Activated T-cell treated with anti-CD3 and anti-CD28 coated beads, Interleukin-2, amount 50 U/mL, for 4 hours (primary cell): ENCODE data around the gene SLC6A16. TPM values are rescaled to one million over a fixed set of nuclear protein-coding genes. Genes with fewer than 3 reads are reported as not detected.
"Not testable (repeated sequence)": the region's sequence is repeated elsewhere in the genome, so short reads cannot be mapped to it uniquely, and the experiment has no call there.

Source experiments
- ATAC-seq, 2 donors: fragments of 200-7000 bp; cut with Tn5 transposase; one replicate each; pipeline ENCODE4 v1.10.0; 2021
- DNase-seq: peaks from one replicate; pipeline ENCODE4 v3.0.0-alpha.2; 2020
- H3K27me3 Mint-ChIP-seq: one replicate; pipeline ENCODE4 v1.8.0; 2021; ENCODE audit warnings: low read depth, mixed read lengths
- H3K36me3 Mint-ChIP-seq: one replicate; pipeline ENCODE4 v1.8.0; 2022; ENCODE audit warnings: mixed read lengths; ENCODE audit not compliant: insufficient read depth
- H3K4me1 Mint-ChIP-seq: one replicate; pipeline ENCODE4 v1.8.0; 2021; ENCODE audit warnings: low read depth, mixed read lengths
- H3K4me3 Mint-ChIP-seq: one replicate; pipeline ENCODE4 v1.8.0; 2021; ENCODE audit warnings: mild to moderate bottlenecking, moderate library complexity, mixed read lengths
- H3K9me3 Mint-ChIP-seq: one replicate; pipeline ENCODE4 v1.8.0; 2021; ENCODE audit warnings: mixed read lengths
- total RNA-seq, 3 donors: library from RNA; stranded (reverse); gene quantifications; one replicate each; pipeline ENCODE4 v1.2.1, GENCODE V29; 2021

The SLC6A16 gene
- total RNA-seq, 3 donors from 2014 or later = 0.20 to 0.92 (median 0.29) TPM

DNA sequence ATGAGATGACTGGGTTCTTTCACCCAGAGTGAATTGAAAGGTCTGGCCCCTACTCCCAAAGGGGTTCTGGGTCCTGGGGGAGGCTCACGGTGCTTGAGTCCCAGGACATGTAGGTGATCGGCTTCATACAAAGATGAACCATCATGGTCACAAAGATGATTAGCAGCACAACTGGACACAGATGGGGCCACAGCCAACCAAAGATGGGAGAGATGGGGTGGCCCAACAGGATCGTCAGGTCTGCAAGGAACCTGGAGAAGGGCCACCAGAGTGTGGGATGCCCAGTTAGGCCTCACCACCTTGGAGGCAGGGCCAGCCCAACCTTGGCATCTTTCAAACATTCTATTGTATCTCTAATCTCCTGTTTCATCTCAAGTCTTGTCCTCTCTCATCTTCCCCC is 34.5 kb downstream of the SLC6A16 start:
- H3K36me3 Mint-ChIP-seq = peaks cover 3% of the 10 kb centered on the region
- ATAC-seq (no peak), DNase-seq (no peak)
- H3K4me3 Mint-ChIP-seq = no peak overlapping the region
- H3K9me3 Mint-ChIP-seq = no peaks in the 10 kb centered on the region
- no peaks in the 10 kb centered on the region for H3K4me1 Mint-ChIP-seq
- no peaks in the 10 kb centered on the region for H3K27me3 Mint-ChIP-seq

DNA sequence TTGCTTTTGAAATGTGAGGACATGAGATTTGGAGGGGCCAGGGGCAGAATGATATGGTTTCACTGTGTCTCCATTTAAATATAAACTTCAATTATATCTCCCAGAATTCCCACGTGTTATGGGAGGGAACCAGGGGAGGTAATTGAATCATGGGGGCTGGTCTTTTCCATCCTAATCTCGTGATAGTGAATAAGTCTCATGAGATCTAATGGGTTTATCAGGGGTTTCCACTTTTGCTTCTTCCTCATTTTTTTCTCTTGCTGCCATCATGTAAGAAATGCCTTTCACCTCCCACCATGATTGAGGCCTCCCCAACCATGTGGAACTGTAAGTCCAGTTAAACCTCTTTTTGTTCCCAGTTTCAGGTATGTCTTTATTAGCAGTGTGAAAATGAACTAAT is 35.7 kb downstream of the SLC6A16 start:
- H3K36me3 Mint-ChIP-seq, ATAC-seq, H3K4me3 Mint-ChIP-seq, DNase-seq, H3K4me1 Mint-ChIP-seq, H3K9me3 Mint-ChIP-seq, H3K27me3 Mint-ChIP-seq: not testable (repeated sequence)

DNA sequence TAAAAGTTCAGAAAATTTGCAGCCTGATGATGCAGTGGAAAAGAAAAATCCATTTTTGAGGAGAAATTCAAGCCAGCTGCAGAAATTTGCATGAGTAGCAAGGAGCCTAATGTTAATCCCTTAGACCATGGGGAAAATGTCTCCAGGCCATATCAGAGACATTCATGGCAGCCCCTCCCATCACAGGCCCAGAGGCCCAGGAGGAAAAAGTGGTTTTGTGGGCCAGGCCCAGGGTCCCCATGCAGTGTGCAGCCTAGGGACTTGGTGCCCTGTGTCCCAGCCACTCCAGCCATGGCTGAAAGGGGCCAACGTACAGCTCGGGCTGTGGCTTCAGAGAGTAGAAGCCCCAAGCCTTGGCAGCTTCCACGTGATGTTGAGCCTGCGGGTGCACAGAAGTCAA is 36.8 kb downstream of the SLC6A16 start:
- not testable (repeated sequence) for H3K4me1 Mint-ChIP-seq

DNA sequence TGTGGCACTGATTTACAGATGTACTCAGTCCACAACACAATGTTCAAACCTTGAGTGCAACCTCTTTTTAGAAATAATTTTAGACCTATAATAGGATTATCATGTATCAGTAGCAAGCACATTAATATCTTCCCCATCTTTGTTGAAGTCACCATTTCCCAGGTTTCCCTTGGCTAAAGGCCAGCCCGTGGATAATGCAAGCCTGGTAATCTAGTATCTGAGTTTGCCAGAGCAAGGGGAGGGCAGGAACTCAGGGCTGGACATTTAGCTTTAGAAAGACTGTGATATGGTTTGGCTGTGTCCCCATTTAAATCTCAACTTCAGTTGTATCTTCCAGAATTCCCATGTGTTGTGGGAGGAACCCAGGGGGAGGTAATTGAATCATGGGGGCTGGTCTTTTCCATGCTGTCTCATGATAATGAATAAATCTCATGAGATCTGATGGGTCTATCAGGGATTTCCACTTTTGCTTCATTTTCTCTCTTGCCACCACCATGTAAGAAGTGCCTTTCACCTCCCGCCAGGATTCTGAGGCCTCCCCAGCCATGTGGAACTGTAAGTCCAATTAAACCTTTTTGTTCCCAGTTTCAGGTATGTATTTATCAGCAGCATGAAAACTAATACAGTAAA is 37.7 kb downstream of the SLC6A16 start:
- Mint-ChIP-seq H3K36me3 (no peaks in the 10 kb centered on the region), H3K4me3 (no peak overlapping the region), H3K9me3 (no peaks in the 10 kb centered on the region), H3K4me1 (no peaks in the 10 kb centered on the region), H3K27me3 (peaks cover 3% of the 10 kb centered on the region)
- DNase-seq (no peak), ATAC-seq (no peak)

More for the DNA sequence above, 36.8 kb downstream of the SLC6A16 start:
- not testable (repeated sequence) for DNase-seq, ATAC-seq, H3K27me3 Mint-ChIP-seq, H3K36me3 Mint-ChIP-seq, H3K4me3 Mint-ChIP-seq, H3K9me3 Mint-ChIP-seq

DNA sequence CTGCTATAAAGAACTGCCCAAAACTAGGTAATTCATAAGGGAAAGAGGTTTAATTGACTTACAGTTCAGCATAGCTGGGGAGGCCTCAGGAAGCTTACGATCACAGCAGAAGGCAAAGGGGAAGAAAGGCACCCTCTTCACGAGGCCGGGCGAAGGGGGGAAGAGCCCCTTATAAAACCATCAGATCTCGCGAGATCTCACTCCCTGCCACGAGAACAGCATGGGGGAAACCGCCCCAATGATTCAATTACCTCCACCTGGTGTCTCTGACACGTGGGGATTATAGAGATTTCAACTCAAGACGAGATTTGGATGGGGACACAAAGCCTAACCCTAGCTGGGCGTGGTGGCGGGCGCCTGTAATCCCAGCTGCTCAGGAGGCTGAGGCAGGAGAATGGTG is 42.8 kb downstream of the SLC6A16 start:
- Mint-ChIP-seq H3K27me3 (peaks cover 18% of the 10 kb centered on the region), H3K36me3 (no peaks in the 10 kb centered on the region), H3K9me3 (no peaks in the 10 kb centered on the region), H3K4me1 (no peaks in the 10 kb centered on the region), H3K4me3 (no peak overlapping the region)
- ATAC-seq = no peak
- no peak for DNase-seq

DNA sequence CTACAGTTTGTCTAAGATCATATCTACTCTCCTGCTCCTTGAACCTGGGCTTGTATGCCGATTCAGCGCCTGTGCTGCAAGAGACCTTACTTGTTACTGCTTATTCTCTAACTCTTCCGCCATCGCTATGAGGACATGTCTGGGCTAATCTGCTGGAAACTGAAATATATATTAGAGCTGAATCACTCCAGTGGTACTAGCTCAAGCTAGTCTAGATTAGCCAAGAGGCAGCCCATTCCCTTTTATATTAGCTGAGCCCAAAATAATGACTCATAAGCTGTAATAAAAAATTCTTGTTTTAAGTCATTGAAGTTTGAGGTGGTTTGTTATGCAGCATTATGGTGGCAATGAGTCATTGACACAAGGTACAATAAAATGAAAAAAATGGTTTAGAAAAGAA is 52.8 kb downstream of the SLC6A16 start:
- no peaks in the 10 kb centered on the region for H3K36me3 Mint-ChIP-seq
- peaks cover 3% of the 10 kb centered on the region for H3K4me1 Mint-ChIP-seq
- peaks cover 11% of the 10 kb centered on the region for H3K27me3 Mint-ChIP-seq
- peak; percentile 62 to 81 for ATAC-seq
- no peak overlapping the region for H3K4me3 Mint-ChIP-seq
- DNase-seq = no peak
- peaks cover 8% of the 10 kb centered on the region for H3K9me3 Mint-ChIP-seq

DNA sequence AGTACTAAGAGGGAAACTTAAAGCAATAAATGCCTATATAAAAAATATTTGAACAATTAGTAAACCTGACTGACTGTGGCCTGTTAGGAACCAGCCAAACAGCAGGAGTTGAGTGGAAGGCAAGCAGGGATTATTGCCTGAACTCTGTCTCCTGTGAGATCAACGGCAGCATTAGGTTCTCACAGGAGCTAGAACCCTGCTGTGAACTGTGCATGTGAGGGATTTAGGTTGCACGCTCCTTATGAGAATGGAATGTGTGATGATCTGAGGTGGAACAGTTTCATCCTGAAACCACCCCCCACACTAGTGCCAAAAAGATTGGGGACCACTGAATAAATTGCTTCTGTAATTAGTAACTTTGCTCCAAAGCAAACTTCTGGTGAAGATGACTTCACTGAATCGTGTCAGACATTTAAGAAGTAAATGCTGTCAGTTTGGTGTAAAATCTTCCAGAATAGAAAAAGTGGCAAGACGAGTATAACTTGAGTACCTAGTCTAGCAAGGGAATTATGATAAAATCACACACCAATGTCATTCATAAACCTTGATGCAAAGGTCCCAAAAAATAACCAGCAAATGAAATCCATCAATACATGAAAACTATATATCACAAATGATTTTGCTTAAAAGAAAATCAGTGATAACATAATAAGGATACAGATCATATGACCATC is 53.8 kb downstream of the SLC6A16 start:
- Mint-ChIP-seq H3K27me3 (peaks cover 11% of the 10 kb centered on the region), H3K4me3 (no peak overlapping the region), H3K4me1 (peaks cover 3% of the 10 kb centered on the region), H3K36me3 (no peaks in the 10 kb centered on the region), H3K9me3 (peaks cover 13% of the 10 kb centered on the region)
- DNase-seq (no peak), ATAC-seq (no peak)

DNA sequence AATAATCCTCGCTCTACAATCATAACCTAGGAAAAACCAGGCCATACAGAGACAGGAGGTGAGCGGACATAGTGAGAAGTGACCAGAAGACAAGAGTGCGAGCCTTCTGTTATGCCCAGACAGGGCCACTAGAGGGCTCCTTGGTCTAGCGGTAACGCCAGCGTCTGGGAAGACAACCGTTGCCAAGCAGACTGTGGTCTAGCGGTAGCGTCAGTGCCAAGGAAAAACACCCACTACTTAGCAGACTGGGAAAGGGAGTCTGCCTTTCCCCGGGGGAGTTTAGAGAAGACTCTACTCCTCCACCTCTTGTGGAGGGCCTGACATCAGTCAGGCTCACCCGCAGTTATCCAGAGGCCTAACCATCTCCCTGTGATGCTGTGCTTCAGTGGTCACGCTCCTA is 58.6 kb downstream of the SLC6A16 start:
- not testable (repeated sequence) for ATAC-seq, H3K36me3 Mint-ChIP-seq, H3K4me1 Mint-ChIP-seq, H3K27me3 Mint-ChIP-seq, H3K4me3 Mint-ChIP-seq
- peak; percentile 14 for DNase-seq
- H3K9me3 Mint-ChIP-seq = peaks cover 18% of the 10 kb centered on the region

DNA sequence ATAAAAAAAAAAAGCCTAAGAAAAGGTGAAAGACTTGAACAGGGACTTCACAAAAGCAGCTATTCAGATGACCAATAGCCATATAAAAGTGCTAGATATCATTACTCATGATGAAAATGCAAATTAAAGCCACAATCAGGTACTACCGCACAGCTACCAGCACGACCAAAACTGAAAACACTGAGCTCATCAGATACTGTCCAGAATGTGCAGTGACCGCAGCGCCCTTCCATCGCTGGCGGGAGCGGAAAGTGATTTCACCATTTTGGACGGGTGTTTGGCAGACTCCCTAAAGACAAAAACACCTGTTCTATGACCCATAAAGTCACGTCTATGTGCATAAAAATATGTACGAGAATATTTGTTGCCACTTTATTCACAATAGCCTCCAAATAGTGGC is 60.7 kb downstream of the SLC6A16 start:
- H3K9me3 Mint-ChIP-seq = peaks cover 13% of the 10 kb centered on the region
- no peak for DNase-seq
- no peaks in the 10 kb centered on the region for H3K4me1 Mint-ChIP-seq
- no peak for ATAC-seq
- H3K36me3 Mint-ChIP-seq = peaks cover 2% of the 10 kb centered on the region
- peaks cover 17% of the 10 kb centered on the region for H3K27me3 Mint-ChIP-seq
- H3K4me3 Mint-ChIP-seq = no peak overlapping the region

DNA sequence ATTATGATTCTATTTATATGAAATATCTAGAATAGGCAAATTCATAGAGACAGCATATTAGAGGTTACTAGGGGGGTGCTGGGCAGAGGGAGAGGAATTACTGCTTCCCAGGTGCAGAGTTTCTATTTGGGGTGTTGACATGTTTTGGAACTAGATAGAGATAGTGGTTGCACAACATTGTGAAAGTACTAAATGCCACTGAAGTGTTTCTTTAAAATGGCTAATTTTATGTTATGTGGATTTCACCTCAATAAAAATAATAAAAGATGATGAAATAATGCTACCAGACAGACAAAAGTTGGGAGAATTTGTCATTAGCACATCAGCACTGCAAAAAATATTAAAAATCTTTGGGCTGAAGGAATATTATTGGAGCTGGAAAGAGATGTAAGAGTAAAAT is 63.4 kb downstream of the SLC6A16 start:
- Mint-ChIP-seq H3K27me3 (peaks cover 28% of the 10 kb centered on the region), H3K4me1 (no peaks in the 10 kb centered on the region), H3K36me3 (peaks cover 5% of the 10 kb centered on the region), H3K9me3 (peaks cover 20% of the 10 kb centered on the region), H3K4me3 (no peak overlapping the region)
- ATAC-seq (no peak), DNase-seq (no peak)

DNA sequence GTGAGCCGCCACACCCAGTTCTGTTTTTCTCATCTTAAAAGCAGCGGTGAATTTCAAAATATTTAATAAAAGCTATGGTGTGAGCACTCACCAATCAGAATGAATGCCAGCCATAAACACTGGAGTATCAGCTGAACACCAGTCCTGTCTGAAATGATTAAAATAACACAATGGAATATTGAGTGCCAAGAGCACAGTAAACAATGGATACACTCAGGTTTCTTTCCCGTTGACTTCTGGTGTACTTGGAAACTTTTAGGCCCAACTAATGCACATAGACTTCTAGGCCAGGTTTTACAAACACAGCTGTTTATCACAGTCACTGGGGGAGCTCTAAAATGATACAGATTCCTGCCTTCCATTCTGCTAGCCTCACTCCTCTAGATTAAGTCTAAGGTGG is 68.3 kb downstream of the SLC6A16 start:
- no peaks in the 10 kb centered on the region for H3K4me1 Mint-ChIP-seq
- no peak overlapping the region for H3K4me3 Mint-ChIP-seq

DNA sequence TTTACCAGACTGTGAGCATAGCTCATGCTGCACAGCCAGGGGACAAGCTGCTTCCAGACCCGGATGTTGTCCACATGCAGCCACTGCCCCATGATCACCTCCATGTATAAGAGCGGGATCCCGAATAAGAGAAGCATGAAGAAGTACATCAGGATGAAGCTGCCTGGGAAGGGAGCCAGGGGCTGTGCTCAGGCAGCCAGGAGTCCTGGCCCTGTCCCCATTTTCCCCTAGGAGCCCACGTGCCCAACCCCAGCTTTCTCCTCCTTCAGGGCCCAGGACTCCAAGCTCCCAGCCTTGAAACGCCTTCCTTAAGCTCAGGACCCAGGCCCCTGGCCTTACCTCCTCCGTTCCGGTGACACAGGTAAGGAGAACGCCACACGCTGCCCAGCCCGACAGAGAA is 69.3 kb downstream of the SLC6A16 start:
- Mint-ChIP-seq H3K36me3 (peaks cover 5% of the 10 kb centered on the region), H3K27me3 (peaks cover 52% of the 10 kb centered on the region), H3K4me3 (no peak overlapping the region), H3K4me1 (no peaks in the 10 kb centered on the region), H3K9me3 (peaks cover 15% of the 10 kb centered on the region)
- no peak for ATAC-seq
- DNase-seq = no peak

More for the DNA sequence above, 68.3 kb downstream of the SLC6A16 start:
- Mint-ChIP-seq H3K9me3 (peaks cover 15% of the 10 kb centered on the region), H3K27me3 (peaks cover 51% of the 10 kb centered on the region), H3K36me3 (peaks cover 5% of the 10 kb centered on the region)
- DNase-seq = no peak
- no peak for ATAC-seq

DNA sequence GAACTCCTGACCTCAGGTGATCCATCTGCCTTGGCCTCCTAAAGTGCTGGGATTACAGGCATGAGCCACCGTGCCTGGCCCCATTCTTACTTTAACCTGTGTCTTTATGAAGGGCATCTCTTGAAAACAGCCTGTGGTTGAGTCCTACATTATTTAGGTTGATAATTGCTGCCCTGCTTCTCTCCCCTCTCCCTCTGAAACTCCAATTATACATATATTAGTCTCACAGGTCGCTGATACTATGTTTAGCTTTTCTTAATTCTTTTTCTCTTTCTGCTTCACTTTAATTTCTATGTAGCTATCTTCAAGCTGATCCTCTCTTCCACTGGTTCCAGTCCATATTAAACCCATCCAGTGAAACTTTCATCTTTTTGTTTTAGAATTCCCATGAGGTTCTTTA is 75.1 kb downstream of the SLC6A16 start:
- H3K4me3 Mint-ChIP-seq = no peak overlapping the region
- peaks cover 33% of the 10 kb centered on the region for H3K27me3 Mint-ChIP-seq
- no peaks in the 10 kb centered on the region for H3K36me3 Mint-ChIP-seq
- H3K4me1 Mint-ChIP-seq = no peaks in the 10 kb centered on the region
- no peak for DNase-seq
- no peak for ATAC-seq
- H3K9me3 Mint-ChIP-seq = no peaks in the 10 kb centered on the region

DNA sequence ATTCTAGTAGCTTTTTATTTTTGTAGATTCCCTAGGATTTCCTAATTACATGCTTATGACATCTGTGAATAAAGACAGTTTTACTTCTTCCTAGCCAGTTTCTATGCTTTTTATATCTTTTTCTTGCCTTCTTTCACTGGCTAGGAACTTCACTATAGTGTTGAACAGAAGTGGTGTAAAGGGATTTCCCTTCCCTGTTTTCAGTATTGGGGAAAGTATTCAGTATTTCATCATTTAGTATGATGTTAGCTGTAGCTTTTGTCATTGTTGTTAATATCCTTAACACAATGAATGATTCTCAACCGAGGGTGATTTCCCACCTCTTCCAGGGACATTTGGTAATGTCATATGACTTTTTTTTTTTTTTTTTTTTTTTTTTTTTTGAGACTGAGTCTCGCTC is 77.3 kb downstream of the SLC6A16 start:
- no peak overlapping the region for H3K4me3 Mint-ChIP-seq
- no peaks in the 10 kb centered on the region for H3K9me3 Mint-ChIP-seq
- ATAC-seq (no peak), DNase-seq (no peak)
- H3K36me3 Mint-ChIP-seq = no peaks in the 10 kb centered on the region
- H3K4me1 Mint-ChIP-seq = no peaks in the 10 kb centered on the region
- peaks cover 22% of the 10 kb centered on the region for H3K27me3 Mint-ChIP-seq

DNA sequence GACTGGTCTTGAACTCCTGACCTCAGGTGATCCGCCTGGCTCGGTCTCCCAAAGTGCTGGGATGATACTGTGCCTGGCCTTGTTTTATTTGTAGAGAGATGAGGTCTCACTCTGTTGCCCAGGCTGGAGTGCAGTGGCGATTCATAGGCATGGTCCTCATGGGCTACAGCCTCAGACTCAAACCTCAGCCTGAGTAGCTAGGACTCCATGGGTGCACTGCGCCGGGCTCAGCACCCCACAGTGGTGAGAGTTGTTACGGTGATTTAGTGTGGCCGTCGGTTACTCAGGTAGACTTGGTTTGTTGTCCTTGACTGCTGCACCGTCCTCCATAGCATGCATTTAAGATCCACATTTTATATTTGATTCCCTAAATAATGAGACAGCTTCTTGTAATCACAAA is 80.7 kb downstream of the SLC6A16 start:
- DNase-seq = no peak
- no peak overlapping the region for H3K4me3 Mint-ChIP-seq
- no peaks in the 10 kb centered on the region for H3K4me1 Mint-ChIP-seq
- no peaks in the 10 kb centered on the region for H3K36me3 Mint-ChIP-seq
- H3K27me3 Mint-ChIP-seq = no peaks in the 10 kb centered on the region
- ATAC-seq = no peak
- no peaks in the 10 kb centered on the region for H3K9me3 Mint-ChIP-seq
